GF-D8 (cell line): ENCODE measurements around the gene NUDC.

Experiments used
- DNase-seq: peaks from one replicate; lab custom pipeline; 2025; lab: John Stamatoyannopoulos, UW

NUDC gene

GRCh38 chr1:26991310-26992116, 70.0 kb downstream of the NUDC start:
- DNase-seq = no peak

GRCh38 chr1:26993237-26994019, 71.9 kb downstream of the NUDC start, which contains the start of gene TRNP1:
Gene TRNP1, plus strand, starts transcription at chr1:26993692. Its CDS starts 95 bp downstream, at chr1:26993787.
- DNase-seq = no peak

- no peak for DNase-seq
Observed at GRCh38 chr1:26994020-26994786, 72.7 kb downstream of the NUDC start.

GRCh38 chr1:26994787-26995517, 73.4 kb downstream of the NUDC start:
- DNase-seq = no peak

- DNase-seq = no peak
Observed at GRCh38 chr1:26996024-26996423, 74.5 kb downstream of the NUDC start.
